GM12878 (cell line): ENCODE data around the gene ABCF1. TPM values are rescaled to one million over a fixed set of nuclear protein-coding genes. Genes with fewer than 3 reads are reported as not detected.
A peak's percentile ranks its signal among the peaks of the same experiment; 100 is the strongest.

Experiments used
- ASH2L ChIP-seq: fragments of 300-600, 200-600 bp; sonication (generic); IDR thresholded peaks from 2 replicates; pipeline ENCODE4 v1.6.1; 2017; ENCODE audit warnings: low read depth, mild to moderate bottlenecking, borderline replicate concordance
- BACH1 ChIP-seq: fragments of 450-650 bp; IDR thresholded peaks from 2 replicates; pipeline ENCODE4 v1.6.1; 2017; ENCODE audit warnings: mild to moderate bottlenecking, borderline replicate concordance
- BMI1 ChIP-seq: fragments of 450-650 bp; IDR thresholded peaks from 2 replicates; pipeline ENCODE4 v1.6.1; 2016; ENCODE audit warnings: mild to moderate bottlenecking, moderate library complexity, borderline replicate concordance
- CHD4 ChIP-seq: fragments of 200-600 bp; sonication (generic); IDR thresholded peaks from 2 replicates; pipeline ENCODE4 v1.6.1; 2016; ENCODE audit warnings: mild to moderate bottlenecking
- CUX1 ChIP-seq: IDR thresholded peaks from 2 replicates; pipeline ENCODE4 v1.6.1; 2012; ENCODE audit warnings: improper control_type of control experiment, low read depth, low read length; ENCODE audit not compliant: insufficient replicate concordance
- FOXM1 ChIP-seq: IDR thresholded peaks from 2 replicates; pipeline ENCODE4 v1.6.1; 2012; ENCODE audit warnings: low read depth, mild to moderate bottlenecking, inconsistent platforms, low read length, moderate library complexity
- HDAC6 ChIP-seq: fragments of 200-600 bp; sonication (generic); IDR thresholded peaks from one replicate; pipeline ENCODE4 v1.8.0; 2017; ENCODE audit warnings: antibody characterized with exemption; ENCODE audit not compliant: unreplicated experiment
- POLR2A ChIP-seq: IDR thresholded peaks from 2 replicates; pipeline ENCODE4 v1.6.1; 2011; ENCODE audit warnings: low read depth, mild to moderate bottlenecking, low read length
- POU2F2 ChIP-seq: IDR thresholded peaks from 3 replicates; pipeline ENCODE4 v1.6.1; 2011; ENCODE audit warnings: low read depth, mild to moderate bottlenecking, low read length, borderline replicate concordance
- PRDM15 ChIP-seq: fragments of 450-650 bp; formaldehyde crosslinking; IDR thresholded peaks from 2 replicates; pipeline ENCODE4 v1.4.0; 2020; ENCODE audit warnings: mild to moderate bottlenecking, moderate library complexity
- RCOR1 ChIP-seq: conservative IDR thresholded peaks from 2 replicates; pipeline ENCODE4 v1.6.1; 2012; ENCODE audit warnings: low read depth, low read length, improper control_type of control experiment
- SMAD5 ChIP-seq: IDR thresholded peaks from 2 replicates; pipeline ENCODE4 v1.6.1; 2016; ENCODE audit warnings: antibody characterized with exemption, low read depth
- SRF ChIP-seq, 2 experiments: IDR thresholded peaks; 2 replicates each; pipeline ENCODE4 v1.6.1; 2011; ENCODE audit warnings: low read depth in 2 of 2, low read length in 2 of 2, mild to moderate bottlenecking in 1 of 2, moderate library complexity in 1 of 2
- polyA plus RNA-seq, 11 experiments: library from polyadenylated mRNA; depleted of rRNA in 4 of 11; unstranded in 6 of 11; stranded (reverse) in 5 of 11; fragments of >200 nt; fragmentation: Nextera tagmentation in 4 of 11; fragmentation: Illumina TruSeq in 1 of 11; extraction: Ambion mirVana in 4 of 11; extraction: Trizol in 1 of 11; gene quantifications; 1 replicate in 1 of 11; 2 replicates in 10 of 11; pipeline versions ENCODE4 v1.2.1 to v1.2.3, GENCODE V29; 2011 to 2016; ENCODE audit warnings: inconsistent platforms in 2 of 11, missing spikeins in 2 of 11, low read depth in 1 of 11
- total RNA-seq, 4 experiments: library from RNA; depleted of rRNA in 3 of 4; stranded (reverse); fragments of >200 nt in 3 of 4; fragmentation: Illumina TruSeq in 1 of 4; extraction: Trizol in 1 of 4; gene quantifications; 2 replicates each; pipeline versions ENCODE4 v1.2.1 to v1.2.3, GENCODE V29; 2013 to 2021

The ABCF1 gene
- total and polyA plus RNA-seq, 10 of the 15 experiments (the other 5 are each of a cell fraction or from before 2014, with no cell fraction given): 21.3 to 79.6 (median 55.9) TPM

GRCh38 chr6:30615958-30616810, 44.9 kb downstream of the ABCF1 start (continued):
- TF ChIP-seq ASH2L (no peak), PRDM15 (CRISPR knock-in tag) (no peak), SMAD5 (peak; percentile 94), BACH1 (0 out of 2 replicates have a peak, but pooled peaks have one; percentile 73), CHD4 (no peak), HDAC6 (peak; percentile 21), POLR2A (peak; percentile 77), POU2F2 (peak; percentile 52), CUX1 (peak; percentile 57), BMI1 (no peak), FOXM1 (peak; percentile 46), RCOR1 (no peak), SRF (IDR thresholded peaks at IDR 0.05; ENCODE audit: low read depth in 2 of 2, low read length in 2 of 2) (no peak)
